GM18517 (cell line): ENCODE results near the gene RBM19.

Experiments used
- ATAC-seq: cut with Tn5 transposase; IDR thresholded peaks from one replicate; pipeline ENCODE4 v1.9.1; 2021; ENCODE audit warnings: mild to moderate bottlenecking, moderate library complexity; ENCODE audit not compliant: unreplicated experiment

RBM19 gene

DNA sequence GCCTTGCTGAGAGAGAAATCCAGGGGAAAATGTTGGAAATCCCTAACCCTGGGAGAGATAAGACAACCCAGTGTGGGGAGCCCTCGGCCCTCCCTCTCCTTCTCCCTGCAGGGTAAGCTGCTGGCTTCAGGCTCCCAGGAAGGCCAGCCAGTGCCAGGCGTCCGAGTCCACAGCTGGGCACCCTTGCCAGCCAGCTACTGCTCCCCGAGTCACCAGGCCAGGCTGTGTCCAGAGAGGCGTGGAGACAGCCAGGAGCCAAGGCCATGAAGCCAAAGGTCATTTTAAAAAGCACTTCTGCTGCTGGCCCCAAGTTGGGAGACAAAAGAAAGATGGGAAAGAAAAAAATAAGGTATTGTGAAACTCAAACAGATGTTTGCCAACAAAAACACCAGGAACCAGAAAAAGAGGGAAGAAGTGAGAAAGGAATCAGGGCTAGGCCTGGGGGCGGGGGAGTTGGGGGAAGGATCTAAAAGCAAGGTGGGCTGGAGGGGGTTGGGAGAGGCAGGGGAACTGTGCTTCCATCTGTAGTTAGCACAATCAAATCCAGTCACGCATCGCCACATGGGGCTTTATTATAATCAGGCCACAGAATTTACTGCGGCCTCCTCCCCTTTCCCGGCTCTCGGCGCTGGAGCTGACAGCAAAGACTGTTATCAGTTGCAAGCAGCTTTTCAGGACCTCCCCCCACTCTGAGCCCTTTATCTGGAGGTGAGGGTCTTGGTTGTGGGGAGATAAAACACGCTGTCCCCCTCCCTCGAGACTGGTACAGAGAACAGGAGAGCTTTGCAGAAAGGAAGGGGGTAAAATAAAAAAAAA, 33.5 kb downstream of the RBM19 start:
- ATAC-seq, result no peak

DNA sequence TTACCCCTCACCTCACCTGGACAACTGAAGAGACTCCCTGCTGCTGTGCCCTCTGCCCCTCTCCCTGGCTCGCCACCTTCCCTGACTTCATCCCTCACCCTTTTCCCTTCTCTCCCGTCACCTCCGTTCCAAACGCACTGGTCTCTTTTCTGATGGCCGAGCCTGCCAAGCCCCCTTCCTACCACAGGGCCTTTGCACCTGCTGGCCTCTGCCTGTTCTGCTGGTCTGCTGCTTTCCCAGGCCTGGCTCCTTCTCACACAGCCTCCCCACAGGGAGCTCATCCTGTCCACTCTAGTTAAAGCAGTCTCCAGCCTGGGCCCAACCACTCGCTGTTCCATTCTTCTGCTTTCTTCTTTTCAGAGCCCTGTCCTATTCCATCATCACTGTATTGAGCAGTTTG, 34.6 kb downstream of the RBM19 start:
- ATAC-seq, result no peak

DNA sequence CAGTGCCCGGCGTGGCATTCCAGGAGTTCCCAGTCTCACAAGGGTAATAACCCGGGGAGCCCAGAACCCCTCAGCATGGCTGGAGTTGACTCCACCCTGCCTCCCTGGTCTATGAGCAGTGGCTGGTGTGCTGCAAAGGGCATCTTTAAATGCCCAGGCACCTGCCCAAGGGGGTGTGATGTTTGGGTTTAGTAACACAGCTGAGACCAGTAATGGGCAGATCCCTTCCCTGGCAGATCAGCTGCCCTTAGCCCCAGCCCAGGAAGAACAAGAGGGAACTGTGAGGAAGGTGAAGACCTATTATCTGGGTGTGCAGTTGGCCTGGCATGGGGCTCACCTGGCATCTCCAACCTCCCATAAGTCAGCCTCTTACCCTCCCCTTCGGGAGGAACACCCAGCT, 35.9 kb downstream of the RBM19 start:
- ATAC-seq, result no peak

DNA sequence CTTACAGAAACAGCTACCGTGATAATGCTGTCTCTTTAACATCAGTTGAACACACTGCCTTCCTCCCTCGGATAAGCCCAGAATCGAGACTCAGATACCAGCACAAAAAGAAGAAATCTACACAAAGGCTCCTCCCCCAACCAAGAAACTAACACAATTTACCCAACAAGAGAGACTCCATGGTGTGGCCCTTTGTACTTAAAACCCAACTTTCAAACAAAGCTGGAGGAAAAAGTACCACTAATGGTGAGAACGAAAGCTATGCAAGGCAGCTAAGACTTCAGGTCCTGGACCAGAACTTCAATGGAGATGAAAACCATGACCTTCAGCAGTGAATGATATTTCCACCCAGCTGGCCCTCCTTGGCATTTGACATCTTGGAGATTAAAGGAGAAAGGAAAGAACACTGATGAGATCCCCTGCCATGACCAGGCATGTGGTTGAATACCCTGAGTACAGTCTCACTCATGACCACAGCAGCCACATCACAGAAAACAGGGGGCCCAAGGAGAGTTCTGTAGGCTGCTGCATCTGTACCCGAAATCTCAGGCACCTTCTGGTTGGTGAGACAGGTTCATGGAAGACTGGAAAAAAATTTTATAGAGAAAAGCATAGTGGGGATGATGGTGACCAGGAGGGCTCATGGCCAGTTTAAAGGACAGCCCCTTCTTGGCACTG, 36.7 kb downstream of the RBM19 start:
- ATAC-seq, result no peak

DNA sequence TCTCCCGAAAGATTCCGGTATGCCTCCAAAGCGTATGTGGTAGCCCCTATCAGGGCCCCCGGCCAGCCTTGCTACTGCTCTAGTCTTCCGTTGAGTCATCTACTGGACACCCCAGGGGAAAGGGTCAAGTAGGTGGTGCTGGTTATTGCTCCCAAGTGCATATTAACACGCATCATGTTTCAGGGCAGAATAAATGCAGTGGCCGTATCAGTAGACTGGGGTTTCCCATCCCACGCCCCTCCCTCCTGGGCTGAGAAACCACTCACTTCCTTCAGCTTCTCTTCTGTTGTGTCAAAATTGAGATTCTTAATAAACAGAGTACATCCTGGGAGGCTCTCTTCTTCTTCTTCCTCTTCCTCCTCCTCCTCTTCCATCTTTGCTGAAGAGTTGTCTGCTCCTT, 39.3 kb downstream of the RBM19 start:
- ATAC-seq, result no peak

DNA sequence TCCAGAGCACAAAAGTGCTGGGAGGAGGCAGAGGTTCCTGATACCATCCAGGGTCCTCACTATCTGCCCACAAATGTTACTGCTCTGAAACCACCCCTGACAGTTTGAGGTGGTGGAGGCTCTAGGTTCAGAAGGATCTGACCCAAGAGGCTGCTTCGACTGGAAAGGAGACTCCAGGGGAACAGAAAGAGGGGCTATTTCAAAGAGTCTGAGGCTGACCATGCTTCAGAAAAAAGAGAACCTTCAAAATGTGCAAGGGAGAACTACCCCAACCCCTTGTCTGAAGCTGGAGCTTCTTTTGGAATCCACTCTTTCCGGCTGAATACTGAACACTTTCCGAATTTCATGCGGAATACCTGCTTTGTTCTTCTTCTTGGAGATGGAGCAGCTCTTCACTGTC, 41.8 kb downstream of the RBM19 start:
- ATAC-seq, result no peak

DNA sequence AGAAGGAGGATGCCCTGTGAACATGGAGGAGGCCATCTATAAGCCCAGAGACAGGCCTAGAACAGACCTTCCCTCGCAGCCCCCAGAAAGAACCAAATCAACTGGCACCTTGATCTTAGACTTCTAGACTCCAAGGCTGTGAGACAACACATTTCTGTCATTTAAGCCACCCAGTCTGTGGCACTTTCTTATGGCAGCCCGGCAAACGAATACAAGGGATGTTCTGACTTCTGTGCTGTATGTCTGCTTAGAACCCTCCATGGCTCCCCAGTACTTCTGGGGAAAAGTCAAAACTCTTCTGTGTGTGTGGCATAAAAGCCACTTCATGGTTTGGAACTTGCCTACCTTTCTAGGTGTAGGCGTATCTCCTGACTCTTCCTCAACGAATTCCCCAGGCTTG, 42.9 kb downstream of the RBM19 start:
- no peak for ATAC-seq

DNA sequence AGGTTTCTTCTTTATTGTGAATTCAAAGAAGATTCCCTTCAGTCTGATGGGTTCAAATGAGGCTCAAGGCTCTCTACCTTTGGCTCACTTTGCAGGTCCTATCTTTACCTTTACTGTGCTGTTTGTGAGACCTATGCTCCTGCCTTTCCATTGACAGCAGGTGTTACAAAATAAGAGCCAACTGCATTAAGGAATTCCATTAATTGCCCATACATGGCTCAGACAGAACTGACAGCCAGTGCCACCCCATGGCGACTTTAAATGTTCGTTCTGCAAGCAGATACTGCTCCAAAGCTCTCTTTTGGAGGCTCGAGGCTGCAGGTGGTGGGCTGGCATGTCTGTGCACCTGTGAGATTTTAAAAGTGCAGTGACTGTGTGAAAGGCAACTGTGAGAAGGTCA, 44.7 kb downstream of the RBM19 start:
- no peak for ATAC-seq

DNA sequence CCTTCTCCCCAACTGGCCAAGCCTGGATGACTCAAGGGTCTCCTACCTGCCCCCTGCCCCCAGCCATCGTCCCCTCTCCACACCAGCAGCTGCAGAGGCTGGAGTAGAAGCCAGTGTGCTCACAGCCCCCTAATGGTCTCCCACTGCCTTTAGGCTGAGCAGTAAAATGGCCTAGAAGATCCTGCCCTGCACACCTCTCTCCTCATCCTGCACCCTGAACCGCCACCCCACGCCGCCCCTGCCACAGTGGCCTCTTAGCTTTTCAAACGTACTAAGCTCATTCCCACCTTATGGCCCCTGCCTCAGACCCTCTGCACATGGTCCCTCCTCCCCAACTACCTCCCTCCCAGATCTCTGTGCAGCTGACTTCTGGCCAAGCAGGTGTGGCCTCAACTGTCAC, 46.3 kb downstream of the RBM19 start:
- ATAC-seq, result no peak

DNA sequence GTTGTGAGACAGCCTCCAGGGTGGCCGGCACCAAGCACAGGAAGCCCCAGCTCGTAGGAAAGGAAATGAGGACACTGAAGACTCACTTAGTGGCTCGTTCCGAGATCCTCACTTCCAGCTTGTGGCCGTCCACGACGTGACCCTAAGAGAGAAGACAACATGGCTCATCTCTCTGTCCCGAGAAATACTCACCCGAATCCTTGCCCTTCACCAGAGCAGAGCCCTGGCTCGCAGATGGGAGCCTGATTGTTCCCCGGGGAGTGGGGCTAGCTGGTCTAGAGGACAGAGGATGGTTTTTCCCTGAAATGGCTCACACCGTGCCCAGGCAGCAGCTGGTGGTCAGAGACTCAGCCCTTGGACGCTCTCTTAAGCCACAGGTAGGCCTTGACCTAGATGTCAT, 47.8 kb downstream of the RBM19 start:
- no peak for ATAC-seq

DNA sequence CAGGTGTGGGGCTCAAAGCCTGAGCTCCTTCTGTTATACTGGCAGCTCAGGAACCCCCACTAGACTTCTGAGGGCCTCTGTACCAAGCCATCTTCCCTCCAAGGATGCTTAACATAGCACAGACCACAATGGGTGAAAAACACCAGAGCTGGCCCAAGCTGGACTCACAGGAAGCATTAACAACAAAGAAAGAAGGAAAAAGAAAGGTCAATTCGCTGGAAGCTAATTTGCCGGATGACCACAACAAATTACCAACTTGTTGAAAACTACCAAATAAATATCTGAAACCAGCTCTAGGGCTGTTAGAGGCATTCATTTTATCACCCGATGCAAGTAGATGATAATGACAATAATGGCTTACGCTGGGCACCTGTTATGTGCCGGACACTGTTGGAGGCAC, 48.7 kb downstream of the RBM19 start:
- no peak for ATAC-seq

DNA sequence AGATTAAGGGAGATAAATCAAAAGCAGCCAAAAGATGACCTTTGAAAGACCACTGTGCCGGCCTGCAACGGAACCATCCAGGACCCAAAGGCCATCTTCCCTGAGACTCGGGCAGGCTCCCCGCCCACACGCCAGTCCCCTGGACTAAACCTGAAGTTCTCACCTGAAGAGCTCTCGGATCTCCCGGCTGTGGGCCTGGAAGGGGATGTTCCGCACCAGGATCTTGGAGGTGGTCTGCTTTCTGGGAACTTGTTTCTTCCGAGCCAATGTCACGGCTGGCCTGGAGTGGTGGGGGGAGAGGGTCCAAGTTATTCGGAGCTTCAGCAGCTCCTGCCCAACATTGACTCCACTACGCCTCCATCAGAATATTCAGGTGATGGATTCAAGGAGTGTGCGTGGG, 51.3 kb downstream of the RBM19 start:
- ATAC-seq, result no peak

DNA sequence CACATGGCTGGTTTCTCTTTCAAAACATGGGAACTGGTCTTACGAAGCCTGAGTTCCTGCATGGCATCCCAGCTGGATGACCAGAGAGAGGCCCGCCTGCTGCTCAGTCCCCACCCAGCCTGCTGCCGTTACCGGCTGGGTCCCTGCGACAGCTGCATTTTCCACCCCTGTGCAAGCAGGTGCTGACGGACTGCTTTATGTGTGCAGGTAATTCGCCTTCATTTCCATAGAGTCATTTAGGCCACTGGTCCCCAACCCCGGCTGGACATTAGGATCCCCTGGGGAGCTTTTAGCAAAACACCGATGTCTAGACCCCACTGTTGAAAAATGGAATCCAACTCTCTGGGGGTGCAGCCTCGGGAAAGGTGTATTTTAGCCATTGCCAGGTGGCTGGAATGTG, 51.9 kb downstream of the RBM19 start:
- ATAC-seq, result no peak

DNA sequence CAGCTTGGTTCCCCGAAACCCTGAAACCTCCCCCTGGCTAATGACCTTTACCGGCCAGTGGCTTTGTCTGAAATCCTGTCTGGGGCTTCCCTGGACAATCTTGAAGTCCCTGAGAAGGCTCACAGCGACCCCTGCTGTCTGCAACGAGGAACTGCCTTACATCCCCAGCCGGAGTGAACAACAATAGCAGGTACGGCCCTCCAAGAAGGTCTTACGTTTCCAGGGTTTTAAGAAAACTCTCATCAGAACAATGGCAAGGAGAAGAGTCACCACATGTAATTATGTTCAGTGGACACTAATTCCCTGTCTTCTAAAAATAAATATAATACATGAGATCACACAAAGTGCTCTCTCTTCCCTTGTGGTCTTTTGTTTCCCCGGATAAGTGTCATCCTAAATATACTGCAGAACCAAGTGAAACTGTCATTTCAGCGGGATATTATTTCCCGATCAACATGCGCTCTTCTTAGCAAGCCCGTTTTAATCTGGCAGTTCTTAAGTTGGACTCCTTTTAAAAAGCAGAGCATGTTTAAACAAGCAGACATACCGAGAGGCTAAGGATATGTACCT, 53.3 kb downstream of the RBM19 start:
- no peak for ATAC-seq

DNA sequence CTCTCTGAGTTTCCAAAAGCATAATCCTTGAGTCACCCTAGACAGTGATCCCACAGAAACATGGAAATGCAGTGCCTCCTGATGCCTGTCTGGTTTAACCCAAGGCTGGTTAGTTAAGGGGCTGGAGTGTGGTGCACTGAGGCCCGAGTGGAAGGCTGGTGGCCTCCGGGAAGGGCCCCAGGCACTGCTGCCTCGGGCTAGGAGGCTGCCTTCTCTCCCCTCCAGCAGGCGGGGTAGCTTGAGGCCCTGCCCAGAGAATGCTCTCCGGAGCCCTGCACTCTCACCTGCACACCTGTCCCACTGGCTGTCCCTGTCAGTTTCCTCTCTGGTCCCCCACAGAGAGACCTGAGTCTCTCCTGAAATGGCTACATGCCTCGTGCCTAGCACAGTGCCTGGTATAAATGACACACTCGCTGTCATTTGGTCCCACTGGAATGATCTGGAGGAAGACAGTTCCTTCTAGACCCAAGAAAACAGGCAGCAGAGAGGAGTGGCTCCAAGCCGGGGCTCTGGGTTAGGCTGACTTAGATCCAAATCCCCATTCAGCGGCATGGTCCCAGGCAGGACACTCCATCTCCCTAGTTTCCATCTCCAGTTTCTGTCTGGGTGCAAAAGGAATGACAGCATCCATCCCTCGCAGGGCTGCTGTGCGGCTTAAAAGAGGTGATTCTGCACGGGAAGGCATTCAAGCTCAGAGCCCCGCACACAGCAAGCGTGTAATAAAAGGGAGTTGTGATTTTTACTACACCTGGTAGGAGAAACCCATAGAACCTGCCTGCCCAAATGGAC, 54.0 kb downstream of the RBM19 start:
- no peak for ATAC-seq

DNA sequence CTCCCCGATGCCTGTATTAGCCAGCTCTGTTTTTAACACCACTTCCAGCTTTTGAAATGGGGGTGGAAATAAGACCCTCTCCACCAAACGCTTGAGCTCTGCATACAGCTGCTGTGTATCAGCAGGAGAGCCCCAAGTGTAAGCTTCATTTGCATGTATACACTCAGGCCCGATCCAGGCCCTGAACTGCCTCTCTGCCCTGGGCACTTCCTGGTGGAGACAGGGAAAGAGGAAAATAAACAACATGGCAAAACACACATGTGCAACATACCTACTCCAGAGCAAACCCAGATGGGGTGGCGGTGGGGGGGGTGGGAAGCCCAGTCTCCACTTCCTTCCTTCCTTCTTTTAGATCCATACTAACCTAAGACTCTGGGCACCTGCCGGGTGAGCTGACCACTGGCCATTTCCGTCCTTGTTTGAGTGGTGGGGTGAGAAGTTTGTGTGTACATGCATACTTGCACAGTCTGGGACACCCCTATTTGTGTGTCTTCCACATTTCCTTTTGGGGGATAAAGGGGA, 55.3 kb downstream of the RBM19 start:
- ATAC-seq, result no peak

DNA sequence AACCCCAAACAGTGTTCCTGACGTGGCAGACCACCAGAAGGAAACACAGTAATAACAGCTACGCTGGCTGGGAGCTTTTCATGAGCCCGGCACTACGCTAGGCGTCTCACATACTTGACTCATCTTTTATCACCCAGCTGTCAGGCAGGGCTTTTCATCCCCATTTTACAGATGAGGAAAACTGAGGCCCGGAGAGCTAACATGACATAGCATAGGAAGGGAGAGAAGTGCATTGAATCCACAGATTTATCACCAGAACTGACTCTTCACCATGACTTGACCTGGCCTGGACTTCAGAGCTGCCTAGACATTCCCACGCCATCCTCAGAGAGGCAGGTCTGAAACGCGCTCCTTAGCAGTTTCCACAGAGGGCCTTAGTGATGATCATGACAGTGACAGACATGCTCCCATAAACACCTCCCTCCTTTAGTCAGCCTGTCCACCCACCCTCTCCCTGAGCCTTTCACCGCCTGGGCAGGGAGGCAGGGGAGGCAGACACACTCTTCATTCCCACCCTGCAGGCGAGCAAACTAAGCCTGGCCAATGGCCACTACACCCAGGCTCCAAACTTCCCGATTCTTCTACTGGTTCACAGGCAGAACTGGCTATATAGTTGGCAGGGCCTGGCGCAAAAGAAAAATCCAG, 56.2 kb downstream of the RBM19 start:
- ATAC-seq, result no peak

DNA sequence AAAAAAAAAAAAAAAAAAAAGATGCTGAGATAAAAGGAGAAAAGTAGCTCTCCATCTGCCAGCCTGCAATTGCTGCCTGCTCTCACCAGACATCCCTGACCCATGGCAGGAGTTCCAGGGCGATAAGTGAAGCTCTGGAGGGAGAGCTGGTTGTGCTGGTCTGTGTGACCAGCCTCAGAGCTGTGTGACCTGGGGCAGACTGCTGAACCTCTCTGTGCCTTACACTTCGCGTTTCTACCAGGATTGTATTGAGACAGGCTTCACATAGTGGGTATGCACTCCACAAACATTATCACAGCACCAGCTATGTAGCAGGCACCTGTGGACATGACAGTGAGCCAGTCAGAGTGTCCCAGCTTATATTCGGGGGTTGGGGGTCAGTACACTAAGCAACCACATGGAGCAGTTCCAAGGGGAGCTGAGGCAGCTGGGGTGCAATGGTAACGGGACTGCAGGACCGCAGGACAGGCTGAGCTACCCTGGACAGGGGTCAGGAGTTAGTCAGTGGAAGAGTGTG, 57.5 kb downstream of the RBM19 start:
- no peak for ATAC-seq

DNA sequence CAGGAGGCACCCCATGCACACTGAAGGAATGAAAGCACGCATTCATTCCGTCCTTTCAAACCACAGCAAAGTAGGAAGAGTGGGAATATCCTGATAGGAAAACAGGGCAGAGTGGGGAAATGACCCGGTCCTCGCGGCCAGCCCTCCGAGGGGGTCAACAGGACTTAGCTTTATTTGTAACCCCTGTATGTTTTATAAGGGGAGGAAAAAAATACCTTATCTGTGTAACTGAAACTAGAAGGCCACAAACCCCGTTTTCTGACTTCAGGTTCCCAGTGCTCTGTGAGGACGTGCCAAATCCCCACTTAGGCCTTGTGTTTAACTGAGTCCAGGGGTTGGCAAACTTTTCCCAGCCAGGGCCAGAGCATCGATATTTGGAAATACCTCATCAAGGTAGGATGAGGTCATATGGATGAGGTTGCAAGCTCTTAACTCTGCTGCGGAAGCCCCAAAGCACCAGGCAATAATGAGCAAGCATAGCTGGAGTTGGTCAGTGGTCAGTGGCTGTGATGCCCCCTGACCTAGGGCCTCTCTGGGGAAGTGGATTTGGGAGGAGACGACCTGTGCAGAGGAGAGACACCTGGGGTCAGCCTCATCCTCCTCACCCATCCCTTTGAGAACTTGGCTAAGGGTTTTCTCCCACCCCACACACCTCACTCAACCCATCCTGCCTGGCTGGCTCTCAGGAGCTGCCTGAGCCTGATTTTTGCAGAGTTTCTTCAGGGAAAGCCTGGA, 58.5 kb downstream of the RBM19 start:
- no peak for ATAC-seq
